H1 (cell line): Measurements from ENCODE around the gene SPI1. TPM values are rescaled to one million over a fixed set of nuclear protein-coding genes. Genes with fewer than 3 reads are reported as not detected.
"Not testable (repeated sequence)": the region's sequence is repeated elsewhere in the genome, so short reads cannot be mapped to it uniquely, and the experiment has no call there.

Experiments
- CTCF ChIA-PET: fragments of 300-600 bp; sonication (Branson Sonifier 250); formaldehyde crosslinking; loops from one replicate; lab custom pipeline; 2021; ENCODE audit not compliant: partially characterized antibody; lab: Charles Lee
- POLR2A ChIA-PET: fragments of 300-600 bp; sonication (Branson Sonifier 250); formaldehyde crosslinking; loops from one replicate; lab custom pipeline; 2021; ENCODE audit warnings: inconsistent platforms; ENCODE audit not compliant: partially characterized antibody; lab: Charles Lee
- DNase-seq, 2 experiments: peaks; one replicate each; pipeline versions ENCODE4 v3.0.0 to v3.0.0-alpha.2; 2010 to 2022; ENCODE audit warnings: low spot score in 2 of 2, low read depth in 1 of 2, mixed read lengths in 1 of 2
- FAIRE-seq: peaks from 2 replicates; lab custom pipeline; 2011; peaks lifted over from hg19 to GRCh38; lab: Jason Lieb, UNC
- H2AFZ ChIP-seq: 2 replicates; pipeline ENCODE4 v1.8.1; 2012; ENCODE audit warnings: low read length, inconsistent platforms
- H2AK5ac ChIP-seq: 2 replicates; pipeline ENCODE4 v1.6.1; 2013; ENCODE audit warnings: low read depth, low read length
- H2BK120ac ChIP-seq: replicated peaks from 2 replicates; pipeline ENCODE3; 2013; ENCODE audit warnings: low read depth, low read length, inconsistent platforms
- H2BK12ac ChIP-seq: 2 replicates; pipeline ENCODE4 v1.6.1; 2013; ENCODE audit warnings: low read depth, low read length
- H2BK15ac ChIP-seq: 2 replicates; pipeline ENCODE4 v1.6.1; 2013; ENCODE audit warnings: low read length
- H2BK20ac ChIP-seq: 2 replicates; pipeline ENCODE4 v1.6.1; 2013; ENCODE audit warnings: low read length
- H2BK5ac ChIP-seq: 2 replicates; pipeline ENCODE4 v1.6.1; 2013; ENCODE audit warnings: low read depth, low read length
- H3K14ac ChIP-seq: 2 replicates; pipeline ENCODE4 v1.6.1; 2013; ENCODE audit warnings: inconsistent platforms; ENCODE audit not compliant: insufficient read length
- H3K18ac ChIP-seq: 2 replicates; pipeline ENCODE4 v1.6.1; 2013; ENCODE audit warnings: low read length; ENCODE audit errors: extremely low read depth
- H3K23ac ChIP-seq: 2 replicates; pipeline ENCODE4 v1.6.1; 2013; ENCODE audit warnings: inconsistent platforms; ENCODE audit not compliant: insufficient read length
- H3K23me2 ChIP-seq: 2 replicates; pipeline ENCODE4 v1.6.1; 2013; ENCODE audit warnings: low read depth, low read length
- H3K27ac ChIP-seq: 2 replicates; pipeline ENCODE4 v1.6.1; 2011; ENCODE audit warnings: low read depth, low read length, inconsistent platforms
- H3K27me3 ChIP-seq, 4 experiments: replicated peaks in 1 of 4; 1 replicate in 1 of 4; 2 replicates in 3 of 4; pipeline versions ENCODE4 v1.6.1 to v1.8.1; 2011 to 2013; ENCODE audit warnings: low read length in 3 of 4, mild to moderate bottlenecking in 3 of 4, inconsistent platforms in 2 of 4, mixed read lengths in 2 of 4, moderate library complexity in 1 of 4; ENCODE audit not compliant: control insufficient read depth in 3 of 4, insufficient read depth in 3 of 4; ENCODE audit errors: extremely low read depth in 1 of 4
- H3K36me3 ChIP-seq, 4 experiments: 2 replicates each; pipeline versions ENCODE4 v1.6.1 to v1.8.1; 2011 to 2013; ENCODE audit warnings: mild to moderate bottlenecking in 4 of 4, low read length in 3 of 4, moderate library complexity in 2 of 4, control low read depth in 1 of 4, inconsistent platforms in 1 of 4; ENCODE audit not compliant: insufficient read depth in 4 of 4, control insufficient read depth in 2 of 4
- H3K4ac ChIP-seq: replicated peaks from 2 replicates; pipeline ENCODE3; 2013; ENCODE audit warnings: low read length, low read depth, mixed read lengths, inconsistent platforms; ENCODE audit not compliant: insufficient read length
- H3K4me1 ChIP-seq, 4 experiments: replicated peaks in 1 of 4; 1 replicate in 1 of 4; 2 replicates in 3 of 4; pipeline versions ENCODE4 v1.6.1 to v1.8.1; 2011 to 2013; ENCODE audit warnings: low read length in 3 of 4, inconsistent platforms in 2 of 4, mixed read lengths in 1 of 4; ENCODE audit not compliant: insufficient read depth in 4 of 4, control insufficient read depth in 3 of 4
- H3K4me2 ChIP-seq, 2 experiments: 2 replicates each; pipeline versions ENCODE4 v1.6.1 to v1.8.1; 2011 to 2013; ENCODE audit warnings: low read depth in 2 of 2, low read length in 2 of 2, control low read depth in 1 of 2, inconsistent platforms in 1 of 2, mild to moderate bottlenecking in 1 of 2; ENCODE audit not compliant: insufficient read depth in 1 of 2
- H3K4me3 ChIP-seq, 4 experiments: fragments of 200-600, 300-600 bp in 1 of 4; sonication (generic), shearing (Covaris generic), sonication (Bioruptor Twin) in 1 of 4; 2 replicates each; pipeline versions ENCODE4 v1.5.1 to v1.8.1; 2011 to 2016; ENCODE audit warnings: low read length in 4 of 4, low read depth in 3 of 4, control low read depth in 2 of 4, inconsistent platforms in 2 of 4, mild to moderate bottlenecking in 2 of 4, mixed read lengths in 1 of 4, moderate library complexity in 1 of 4; ENCODE audit not compliant: insufficient read depth in 2 of 4; ENCODE audit errors: extremely low read depth in 1 of 4
- H3K56ac ChIP-seq: replicated peaks from 2 replicates; pipeline ENCODE3; 2013; ENCODE audit warnings: low read depth, mild to moderate bottlenecking, mixed read lengths, low read length, inconsistent platforms; ENCODE audit not compliant: insufficient read length
- H3K79me1 ChIP-seq: 2 replicates; pipeline ENCODE4 v1.6.1; 2013; ENCODE audit warnings: low read depth, low read length, control low read depth
- H3K79me2 ChIP-seq, 2 experiments: 2 replicates each; pipeline versions ENCODE4 v1.6.1 to v1.8.1; 2012 to 2013; ENCODE audit warnings: low read length in 2 of 2, mild to moderate bottlenecking in 2 of 2, inconsistent platforms in 1 of 2; ENCODE audit not compliant: insufficient read depth in 2 of 2, control insufficient read depth in 1 of 2
- H3K9ac ChIP-seq, 4 experiments: replicated peaks in 1 of 4; 1 replicate in 1 of 4; 2 replicates in 3 of 4; pipeline versions ENCODE4 v1.6.1 to v1.8.1; 2011 to 2013; ENCODE audit warnings: low read depth in 3 of 4, low read length in 3 of 4, control low read depth in 2 of 4, mild to moderate bottlenecking in 2 of 4, moderate library complexity in 2 of 4, inconsistent platforms in 1 of 4; ENCODE audit errors: extremely low read depth in 1 of 4
- H3K9me3 ChIP-seq, 2 experiments: 2 replicates each; pipeline versions ENCODE4 v1.6.1 to v1.8.1; 2012 to 2013; ENCODE audit warnings: mild to moderate bottlenecking in 2 of 2, moderate library complexity in 2 of 2, control low read depth in 1 of 2, inconsistent platforms in 1 of 2, low read depth in 1 of 2, low read length in 1 of 2, mixed read lengths in 1 of 2; ENCODE audit not compliant: insufficient read depth in 2 of 2
- H4K20me1 ChIP-seq, 2 experiments: replicated peaks in 1 of 2; 2 replicates each; pipeline versions ENCODE3 to v1.8.1; 2011 to 2013; ENCODE audit warnings: inconsistent platforms in 2 of 2, low read length in 2 of 2, mild to moderate bottlenecking in 1 of 2; ENCODE audit not compliant: insufficient read depth in 2 of 2, control insufficient read depth in 1 of 2
- H4K5ac ChIP-seq: 2 replicates; pipeline ENCODE4 v1.6.1; 2013; ENCODE audit warnings: low read length, low read depth, mixed read lengths, inconsistent platforms; ENCODE audit not compliant: insufficient read length
- H4K8ac ChIP-seq: 2 replicates; pipeline ENCODE4 v1.8.0; 2013; ENCODE audit warnings: mild to moderate bottlenecking, moderate library complexity, low read length, inconsistent platforms; ENCODE audit not compliant: insufficient read depth; ENCODE audit errors: extremely low read depth
- H4K91ac ChIP-seq: replicated peaks from 2 replicates; pipeline ENCODE3; 2013; ENCODE audit warnings: low read length, mixed read lengths, inconsistent platforms; ENCODE audit not compliant: insufficient read length
- WGBS, 2 experiments: shearing (Covaris generic) in 1 of 2; methylation state at CpG; one replicate each; pipeline versions ENCODE4 v1.1.6 to v1.1.7; 2013 to 2015; ENCODE audit warnings: low lambda C conversion rate in 2 of 2, mixed read lengths in 2 of 2, inconsistent platforms in 1 of 2, low coverage in 1 of 2, missing lambda C conversion rate in 1 of 2; ENCODE audit not compliant: insufficient replicate concordance in 2 of 2, insufficient coverage in 1 of 2, insufficient read length in 1 of 2; ENCODE audit errors: extremely low coverage in 1 of 2, missing lambda C conversion rate in 1 of 2; 5-methylcytosine and 5-hydroxymethylcytosine counted together
- polyA plus RNA-seq, 7 experiments: library from polyadenylated mRNA; depleted of rRNA in 3 of 7; stranded (reverse) in 5 of 7; unstranded in 2 of 7; fragments of >200 nt in 5 of 7; fragments of 200-250 nt in 2 of 7; gene quantifications; 1 replicate in 5 of 7; 2 replicates in 1 of 7; 4 replicates in 1 of 7; pipeline versions ENCODE4 v1.2.1 to v1.2.3, GENCODE V29; 2011 to 2013; ENCODE audit warnings: missing spikeins in 2 of 7, mixed read lengths in 2 of 7
- total RNA-seq: library from RNA; stranded (reverse); fragmentation: NEBNext Ultra II Directional; extraction: Animal tissue kit (Norgen Biotek cat#: 25700); gene quantifications from 2 replicates; pipeline ENCODE4 v1.2.1, GENCODE V29; 2021

Gene SPI1
- total and polyA plus RNA-seq, 2 of the 8 experiments (the other 6 are each of a cell fraction or from before 2014, with no cell fraction given): 0.12 TPM; not detected in 1

- FAIRE-seq, H4K91ac ChIP-seq, H3K9me3 ChIP-seq, H2BK15ac ChIP-seq, H3K27me3 ChIP-seq, H3K4ac ChIP-seq, DNase-seq, H2AK5ac ChIP-seq, H3K4me3 ChIP-seq, POLR2A ChIA-PET, H4K20me1 ChIP-seq, H3K9ac ChIP-seq, H4K5ac ChIP-seq, H3K4me2 ChIP-seq, H3K79me1 ChIP-seq, H2AFZ ChIP-seq, H3K27ac ChIP-seq, H3K23ac ChIP-seq, H2BK5ac ChIP-seq, H3K79me2 ChIP-seq, H3K36me3 ChIP-seq, H3K18ac ChIP-seq, H2BK20ac ChIP-seq, H2BK120ac ChIP-seq, H3K23me2 ChIP-seq, H3K14ac ChIP-seq, H3K56ac ChIP-seq, H3K4me1 ChIP-seq, H2BK12ac ChIP-seq: not testable (repeated sequence)
- 93% methylated on average over 16 of the region's 16 CpGs; no CpG with 5 or more reads in 1 of the 2 experiments for WGBS, 2 experiments
- H4K8ac ChIP-seq: peak overlapping the region; percentile 25; the same call in 1 of the 2 replicates
- CTCF ChIA-PET: interaction anchor here (1.1 to 1.6 kb wide), 5 partner anchors 11 to 75 kb away, joined by 3 to 7 read pairs (median 4); no protein-coding TSS in a partner anchor
These were observed 43.5 kb downstream of the SPI1 start for GRCh38 chr11:47334699-47335411.
